Spleen (tissue), 7 donors: ENCODE results near the gene MYL9.

ENCODE experiments used
- POLR2A ChIP-seq, 3 donors: fragments of 450-650 bp; IDR thresholded peaks; one replicate each; pipeline ENCODE4 v1.5.1; 2017; ENCODE audit warnings: antibody characterized with exemption in 3 of 3, mild to moderate bottlenecking in 1 of 3
- POLR2AphosphoS5 ChIP-seq, 3 donors: sonication (generic); formaldehyde crosslinking; IDR thresholded peaks; one replicate each; pipeline ENCODE4 v1.5.1; 2017; ENCODE audit warnings: antibody characterized with exemption in 3 of 3
- TF ChIP-seq, protein P1 (sequence below), 11 experiments: fragments of 200-600 bp in 7 of 11; fragments of 450-650 bp in 4 of 11; sonication (generic) in 4 of 11; IDR thresholded peaks in 8 of 11; conservative IDR thresholded peaks in 3 of 11; 1 replicate in 7 of 11; 2 replicates in 4 of 11; pipeline versions ENCODE4 v1.4.0 to v1.8.0; 2016 to 2021; ENCODE audit warnings: antibody characterized with exemption in 11 of 11, inconsistent platforms in 4 of 11, mild to moderate bottlenecking in 1 of 11
- donor health status: DM: no; HTN: no; CAD: no; lungs with moderate emphysema.
- donor health status: DM: no; HTN: no; CAD: no.
- donor health status: DM: no; HTN: no; CAD: no.

GRCh38 chr20:36562724-36563123 is 21.4 kb downstream of the MYL9 start:
- TF ChIP-seq POLR2A (IDR thresholded peaks at IDR 0.05) (no peak), POLR2AphosphoS5 (IDR thresholded peaks at IDR 0.05) (no peak)
- TF ChIP-seq, protein P1, sequence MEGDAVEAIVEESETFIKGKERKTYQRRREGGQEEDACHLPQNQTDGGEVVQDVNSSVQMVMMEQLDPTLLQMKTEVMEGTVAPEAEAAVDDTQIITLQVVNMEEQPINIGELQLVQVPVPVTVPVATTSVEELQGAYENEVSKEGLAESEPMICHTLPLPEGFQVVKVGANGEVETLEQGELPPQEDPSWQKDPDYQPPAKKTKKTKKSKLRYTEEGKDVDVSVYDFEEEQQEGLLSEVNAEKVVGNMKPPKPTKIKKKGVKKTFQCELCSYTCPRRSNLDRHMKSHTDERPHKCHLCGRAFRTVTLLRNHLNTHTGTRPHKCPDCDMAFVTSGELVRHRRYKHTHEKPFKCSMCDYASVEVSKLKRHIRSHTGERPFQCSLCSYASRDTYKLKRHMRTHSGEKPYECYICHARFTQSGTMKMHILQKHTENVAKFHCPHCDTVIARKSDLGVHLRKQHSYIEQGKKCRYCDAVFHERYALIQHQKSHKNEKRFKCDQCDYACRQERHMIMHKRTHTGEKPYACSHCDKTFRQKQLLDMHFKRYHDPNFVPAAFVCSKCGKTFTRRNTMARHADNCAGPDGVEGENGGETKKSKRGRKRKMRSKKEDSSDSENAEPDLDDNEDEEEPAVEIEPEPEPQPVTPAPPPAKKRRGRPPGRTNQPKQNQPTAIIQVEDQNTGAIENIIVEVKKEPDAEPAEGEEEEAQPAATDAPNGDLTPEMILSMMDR (IDR thresholded peaks at IDR 0.05 in 8 of 11, conservative IDR thresholded peaks at IDR 0.05 in 3 of 11) = no peak
